Astrocyte (in vitro differentiated cells and primary cell): ENCODE data around the gene IMPG1.

Source experiments
- CTCF ChIP-seq: IDR thresholded peaks from 2 replicates; pipeline ENCODE4 v1.5.1; 2011; ENCODE audit warnings: low read depth, mild to moderate bottlenecking, inconsistent platforms, low read length, moderate library complexity; ENCODE audit not compliant: insufficient read depth
- EZH2 ChIP-seq: IDR thresholded peaks from 2 replicates; pipeline ENCODE4 v1.6.1; 2012; ENCODE audit warnings: mild to moderate bottlenecking, low read length, inconsistent platforms; ENCODE audit not compliant: insufficient read depth

GRCh38 chr6:75892384-75892783, 180.1 kb downstream of the IMPG1 start:
- no peak for TF ChIP-seq CTCF
- no peak for TF ChIP-seq EZH2
